ENCODE measurements around the gene LRRFIP2.
"Not testable (repeated sequence)": the region's sequence is repeated elsewhere in the genome, so short reads cannot be mapped to it uniquely, and the experiment has no call there.

Gene LRRFIP2

GRCh38 chr3:37208008-37208407, 33.6 kb upstream of the LRRFIP2 start:
- POLR2A ChIA-PET; H3K9me3 ChIP-seq (ENCODE audit: control insufficient read depth, insufficient read depth, low read depth, low read length); H3K4me1 ChIP-seq (ENCODE audit: control insufficient read depth, insufficient read depth, low read length); CTCF ChIA-PET; H3K36me3 ChIP-seq (ENCODE audit: control insufficient read depth in 2 of 2, insufficient read depth in 1 of 2, low read length in 2 of 2); H3K27ac ChIP-seq (ENCODE audit: extremely low read depth, low read depth, low read length); H3K4me3 ChIP-seq (ENCODE audit: low read depth, low read length): not testable (repeated sequence)
- peak; percentile 95 for TF ChIP-seq ZNF600 (tag by site-specific recombination; IDR thresholded peaks at IDR 0.05)

- H3K4me3 ChIP-seq (ENCODE audit: low read depth, low read length); H3K27ac ChIP-seq (ENCODE audit: extremely low read depth, low read depth, low read length); CTCF ChIA-PET; H3K9me3 ChIP-seq (ENCODE audit: control insufficient read depth, insufficient read depth, low read depth, low read length); POLR2A ChIA-PET; H3K4me1 ChIP-seq (ENCODE audit: control insufficient read depth, insufficient read depth, low read length); H3K36me3 ChIP-seq (ENCODE audit: control insufficient read depth in 2 of 2, insufficient read depth in 1 of 2, low read length in 2 of 2): not testable (repeated sequence)
Observed at GRCh38 chr3:37206041-37206440, 31.7 kb upstream of the LRRFIP2 start.

GRCh38 chr3:37204314-37204713, 29.9 kb upstream of the LRRFIP2 start:
- ChIA-PET POLR2A (interaction anchor here (0.9 kb wide), 1 partner anchor 15 kb away, joined by 7 read pairs; no protein-coding TSS in a partner anchor), CTCF (interaction anchor here (0.5 to 1.0 kb wide), 4 partner anchors 9 to 133 kb away, joined by 3 to 4 read pairs (median 3); no protein-coding TSS in a partner anchor)
- no peaks in the 10 kb centered on the region for H3K4me1 ChIP-seq (ENCODE audit: control insufficient read depth, insufficient read depth, low read length)
- no peaks in the 10 kb centered on the region for H3K9me3 ChIP-seq (ENCODE audit: control insufficient read depth, insufficient read depth, low read depth, low read length)
- H3K4me3 ChIP-seq (ENCODE audit: low read depth, low read length) = no peak overlapping the region
- TF ChIP-seq KLF8 (tag by site-specific recombination; IDR thresholded peaks at IDR 0.05) = no peak
- TF ChIP-seq TCF7L2 (IDR thresholded peaks at IDR 0.05; ENCODE audit: borderline replicate concordance, low read depth, low read length) = no peak
- no peak for TF ChIP-seq ZNF121 (tag by site-specific recombination; IDR thresholded peaks at IDR 0.05)
- no peak for TF ChIP-seq ZNF423 (tag by site-specific recombination; IDR thresholded peaks at IDR 0.05)
- TF ChIP-seq HIC1 (tag by site-specific recombination; IDR thresholded peaks at IDR 0.05) = no peak
- no peak for TF ChIP-seq OSR2 (tag by site-specific recombination; IDR thresholded peaks at IDR 0.05)
- no peak for TF ChIP-seq ZBTB7A (tag by site-specific recombination; IDR thresholded peaks at IDR 0.05; ENCODE audit: low read depth)
- TF ChIP-seq ZNF248 (tag by site-specific recombination; IDR thresholded peaks at IDR 0.05) = no peak
- TF ChIP-seq ZNF449 (tag by site-specific recombination; IDR thresholded peaks at IDR 0.05) = no peak
- no peaks in the 10 kb centered on the region for H3K36me3 ChIP-seq (ENCODE audit: control insufficient read depth in 2 of 2, insufficient read depth in 1 of 2, low read length in 2 of 2)
- H3K27ac ChIP-seq (ENCODE audit: extremely low read depth, low read depth, low read length) = no peak overlapping the region

GRCh38 chr3:37202035-37202434, 27.7 kb upstream of the LRRFIP2 start:
- Histone ChIP-seq H3K4me1 (ENCODE audit: control insufficient read depth, insufficient read depth, low read length) (no peaks in the 10 kb centered on the region), H3K4me3 (ENCODE audit: low read depth, low read length) (no peak overlapping the region), H3K36me3 (ENCODE audit: control insufficient read depth in 2 of 2, insufficient read depth in 1 of 2, low read length in 2 of 2) (no peaks in the 10 kb centered on the region), H3K27ac (ENCODE audit: extremely low read depth, low read depth, low read length) (no peak overlapping the region), H3K9me3 (ENCODE audit: control insufficient read depth, insufficient read depth, low read depth, low read length) (no peaks in the 10 kb centered on the region)
- CTCF ChIA-PET = interaction anchor here (1.1 kb wide), 1 partner anchor 11 kb away, joined by 4 read pairs; no protein-coding TSS in a partner anchor
- POLR2A ChIA-PET = no interaction called here
- TF ChIP-seq PRDM10 (tag by site-specific recombination; IDR thresholded peaks at IDR 0.05) (no peak), ZNF24 (tag by site-specific recombination; IDR thresholded peaks at IDR 0.05) (no peak), SP3 (tag by site-specific recombination; IDR thresholded peaks at IDR 0.05) (no peak), ZNF398 (tag by site-specific recombination; IDR thresholded peaks at IDR 0.05) (no peak), REPIN1 (tag by site-specific recombination; IDR thresholded peaks at IDR 0.05; ENCODE audit: low read depth) (no peak), ZNF366 (tag by site-specific recombination; conservative IDR thresholded peaks at IDR 0.05) (no peak), TRIM28 (IDR thresholded peaks at IDR 0.05; ENCODE audit: borderline replicate concordance, low read length) (no peak), ZNF624 (tag by site-specific recombination; IDR thresholded peaks at IDR 0.05) (no peak), ZNF791 (tag by site-specific recombination; IDR thresholded peaks at IDR 0.05) (no peak), BCL11A (tag by site-specific recombination; IDR thresholded peaks at IDR 0.05; ENCODE audit: low read depth) (no peak), ZSCAN23 (tag by site-specific recombination; IDR thresholded peaks at IDR 0.05) (no peak)

Measured in HEK293 (cell line).